AG09319 (cell line): ENCODE measurements around the gene ATL1.

Experiments used
- DNase-seq: peaks from one replicate; pipeline ENCODE4 v3.0.0-alpha.2; 2010; ENCODE audit warnings: low read depth; ENCODE audit errors: extremely low read depth
- CTCF ChIP-seq: IDR thresholded peaks from 2 replicates; pipeline ENCODE4 v1.5.1; 2011; ENCODE audit warnings: low read depth, mild to moderate bottlenecking, inconsistent platforms, low read length, moderate library complexity

The ATL1 gene

GRCh38 chr14:50523271-50524041, 36.5 kb upstream of the ATL1 start:
- no peak for TF ChIP-seq CTCF
- DNase-seq = no peak

- TF ChIP-seq CTCF = no peak
- no peak for DNase-seq
Observed at GRCh38 chr14:50524060-50524459, 35.9 kb upstream of the ATL1 start.

- no peak for TF ChIP-seq CTCF
- no peak for DNase-seq
Observed at GRCh38 chr14:50524731-50525515, 35.0 kb upstream of the ATL1 start.

- DNase-seq = no peak
- TF ChIP-seq CTCF = no peak
Observed at GRCh38 chr14:50528000-50528399, 31.9 kb upstream of the ATL1 start.

- DNase-seq = no peak
- TF ChIP-seq CTCF = no peak
Observed at GRCh38 chr14:50529288-50530179, 30.4 kb upstream of the ATL1 start.

- no peak for DNase-seq
- TF ChIP-seq CTCF = no peak
Observed at GRCh38 chr14:50530358-50530757, 29.6 kb upstream of the ATL1 start.
